GM12878 (cell line): ENCODE results near the gene SPATA12. TPM values are rescaled to one million over a fixed set of nuclear protein-coding genes. Genes with fewer than 3 reads are reported as not detected.

ENCODE experiments used
- ATAC-seq: fragments of 200-7000 bp; cut with Tn5 transposase; 3 replicates; pipeline ENCODE4 v1.9.1; 2020; ENCODE audit warnings: mild to moderate bottlenecking, moderate library complexity
- BruUV-seq: library from RNA; stranded (reverse); fragments of 400-500 nt; replicated peaks from 2 replicates; lab custom pipeline; 2021; lab: Mats Ljungman, UMichigan
- CTCF ChIA-PET: fragments of 300-600 bp; sonication (Branson Sonifier 250); formaldehyde crosslinking; extraction: SDS; loops from one replicate; lab custom pipeline; 2021; ENCODE audit warnings: inconsistent platforms; lab: Yijun Ruan, JAX
- POLR2A ChIA-PET: fragments of 350-600 bp; formaldehyde crosslinking; extraction: SDS; loops from one replicate; lab custom pipeline; 2021; ENCODE audit warnings: inconsistent platforms; lab: Charles Lee
- RAD21 ChIA-PET: fragments of 300-600 bp; sonication (Branson Sonifier 250); formaldehyde crosslinking; loops from one replicate; lab custom pipeline; 2023; ENCODE audit warnings: antibody characterized with exemption; ENCODE audit not compliant: unreplicated experiment; lab: Charles Lee
- SMC1A ChIA-PET: fragments of 300-600 bp; sonication (Branson Sonifier 250); formaldehyde crosslinking; loops from one replicate; lab custom pipeline; 2023; ENCODE audit not compliant: unreplicated experiment, uncharacterized antibody; lab: Charles Lee
- DNase-seq: peaks from one replicate; pipeline ENCODE4 v3.0.0-alpha.2; 2011; ENCODE audit warnings: low read depth, low spot score
- FAIRE-seq: peaks from 3 replicates; lab custom pipeline; 2011; peaks lifted over from hg19 to GRCh38; lab: Jason Lieb, UNC
- H2AFZ ChIP-seq: 2 replicates; pipeline ENCODE4 v1.6.0; 2011; ENCODE audit warnings: low read depth, low read length, control low read depth; ENCODE audit not compliant: control insufficient read depth
- H3K27ac ChIP-seq: 2 replicates; pipeline ENCODE4 v1.5.1; 2011; ENCODE audit warnings: control low read depth; ENCODE audit not compliant: control insufficient read depth, insufficient read depth
- H3K27me3 ChIP-seq, 2 experiments: replicated peaks in 1 of 2; 2 replicates each; pipeline versions ENCODE4 v1.6.0 to v1.6.1; 2011; ENCODE audit warnings: low read length in 1 of 2; ENCODE audit not compliant: control insufficient read depth in 2 of 2, insufficient read depth in 2 of 2
- H3K36me3 ChIP-seq, 2 experiments: 2 replicates each; pipeline ENCODE4 v1.5.1; 2011; ENCODE audit warnings: low read length in 1 of 2; ENCODE audit not compliant: control insufficient read depth in 2 of 2, insufficient read depth in 2 of 2
- H3K4me1 ChIP-seq: 2 replicates; pipeline ENCODE4 v1.6.1; 2011; ENCODE audit warnings: mild to moderate bottlenecking, low read length, moderate library complexity, mixed read lengths; ENCODE audit not compliant: control insufficient read depth, insufficient read depth
- H3K4me2 ChIP-seq: 2 replicates; pipeline ENCODE4 v1.6.0; 2011; ENCODE audit warnings: control low read depth; ENCODE audit not compliant: control insufficient read depth, insufficient read depth
- H3K4me3 ChIP-seq: fragments of 200-600 bp; sonication (generic); 2 replicates; pipeline ENCODE4 v1.5.1; 2016
- H3K79me2 ChIP-seq: 2 replicates; pipeline ENCODE4 v1.6.0; 2011; ENCODE audit warnings: low read length; ENCODE audit not compliant: control insufficient read depth, insufficient read depth
- H3K9ac ChIP-seq: 2 replicates; pipeline ENCODE4 v1.8.0; 2011; ENCODE audit warnings: low read length, control low read depth, mixed read lengths; ENCODE audit not compliant: control insufficient read depth, insufficient read depth
- H3K9me3 ChIP-seq: replicated peaks from 3 replicates; pipeline ENCODE4 v1.5.1; 2011; ENCODE audit warnings: mild to moderate bottlenecking, low read length; ENCODE audit not compliant: control insufficient read depth, insufficient read depth
- H4K20me1 ChIP-seq: 2 replicates; pipeline ENCODE4 v1.6.0; 2011; ENCODE audit not compliant: control insufficient read depth, insufficient read depth
- ATF7 ChIP-seq: fragments of 450-650 bp; IDR thresholded peaks from 2 replicates; pipeline ENCODE4 v1.6.1; 2016; ENCODE audit warnings: low read depth, mild to moderate bottlenecking
- CHD2 ChIP-seq: IDR thresholded peaks from 2 replicates; pipeline ENCODE4 v1.6.1; 2011; ENCODE audit warnings: low read depth, low read length, improper control_type of control experiment, borderline replicate concordance
- EP300 ChIP-seq, 2 experiments: fragments of 150-350 bp in 1 of 2; IDR thresholded peaks; 2 replicates each; pipeline ENCODE4 v1.6.1; 2011 to 2012; ENCODE audit warnings: low read depth in 2 of 2, low read length in 2 of 2, borderline replicate concordance in 1 of 2, improper control_type of control experiment in 1 of 2, inconsistent platforms in 1 of 2; ENCODE audit not compliant: control insufficient read depth in 1 of 2
- FOXM1 ChIP-seq: IDR thresholded peaks from 2 replicates; pipeline ENCODE4 v1.6.1; 2012; ENCODE audit warnings: low read depth, mild to moderate bottlenecking, inconsistent platforms, low read length, moderate library complexity
- HDGF ChIP-seq: fragments of 450-650 bp; IDR thresholded peaks from 2 replicates; pipeline ENCODE4 v1.6.1; 2016; ENCODE audit warnings: antibody characterized with exemption
- NKRF ChIP-seq: fragments of 450-650 bp; conservative IDR thresholded peaks from 2 replicates; pipeline ENCODE4 v1.6.1; 2017; ENCODE audit warnings: mild to moderate bottlenecking, moderate library complexity
- POLR2AphosphoS5 ChIP-seq: IDR thresholded peaks from 2 replicates; pipeline ENCODE4 v1.6.1; 2011; ENCODE audit warnings: mild to moderate bottlenecking, low read length, inconsistent platforms
- RB1 ChIP-seq: fragments of 450-650 bp; formaldehyde crosslinking; IDR thresholded peaks from 2 replicates; pipeline ENCODE4 v1.6.1; 2017; ENCODE audit warnings: mild to moderate bottlenecking, borderline replicate concordance
- RELA ChIP-seq: fragments of 450-650 bp; IDR thresholded peaks from 2 replicates; pipeline ENCODE4 v1.8.0; 2014; ENCODE audit warnings: borderline replicate concordance; ENCODE audit not compliant: partially characterized antibody
- STAT3 ChIP-seq: IDR thresholded peaks from 2 replicates; pipeline ENCODE4 v1.6.1; 2011; ENCODE audit warnings: low read depth, low read length, improper control_type of control experiment
- SUPT20H ChIP-seq: IDR thresholded peaks from 2 replicates; pipeline ENCODE4 v1.6.1; 2011; ENCODE audit warnings: low read depth, mild to moderate bottlenecking, low read length, moderate library complexity, borderline replicate concordance; ENCODE audit not compliant: control insufficient read depth
- SUZ12 ChIP-seq: fragments of 200-600 bp; sonication (generic); IDR thresholded peaks from one replicate; pipeline ENCODE4 v1.6.1; 2018; ENCODE audit warnings: antibody characterized with exemption, mild to moderate bottlenecking; ENCODE audit not compliant: unreplicated experiment
- YBX1 ChIP-seq: fragments of 450-650 bp; IDR thresholded peaks from 2 replicates; pipeline ENCODE4 v1.6.1; 2016; ENCODE audit warnings: antibody characterized with exemption
- YY1 ChIP-seq: IDR thresholded peaks from 2 replicates; pipeline ENCODE4 v1.6.1; 2011; ENCODE audit warnings: low read depth, mild to moderate bottlenecking, low read length
- WGBS: methylation state at CpG from one replicate; pipeline ENCODE4 v1.1.6; 2016; ENCODE audit warnings: low lambda C conversion rate; ENCODE audit not compliant: insufficient replicate concordance, insufficient coverage; ENCODE audit errors: missing lambda C conversion rate; 5-methylcytosine and 5-hydroxymethylcytosine counted together
- in situ Hi-C: fragments of 300-500 bp; cut with MboI; formaldehyde crosslinking; loops from 9 replicates; pipeline ENCODE4 v1.14.3; 2018; ENCODE audit warnings: mixed read lengths
- intact Hi-C: fragments of 100-400 bp; cut with micrococcal nuclease; formaldehyde crosslinking; loops from one replicate; pipeline ENCODE4 v1.14.2; 2022; ENCODE audit not compliant: unreplicated experiment
- polyA plus RNA-seq, 11 experiments: library from polyadenylated mRNA; depleted of rRNA in 4 of 11; unstranded in 6 of 11; stranded (reverse) in 5 of 11; fragments of >200 nt; fragmentation: Nextera tagmentation in 4 of 11; fragmentation: Illumina TruSeq in 1 of 11; extraction: Ambion mirVana in 4 of 11; extraction: Trizol in 1 of 11; gene quantifications; 1 replicate in 1 of 11; 2 replicates in 10 of 11; pipeline versions ENCODE4 v1.2.1 to v1.2.3, GENCODE V29; 2011 to 2016; ENCODE audit warnings: inconsistent platforms in 2 of 11, missing spikeins in 2 of 11, low read depth in 1 of 11
- total RNA-seq, 4 experiments: library from RNA; depleted of rRNA in 3 of 4; stranded (reverse); fragments of >200 nt in 3 of 4; fragmentation: Illumina TruSeq in 1 of 4; extraction: Trizol in 1 of 4; gene quantifications; 2 replicates each; pipeline versions ENCODE4 v1.2.1 to v1.2.3, GENCODE V29; 2013 to 2021
- TF ChIP-seq, protein P1 (sequence below): fragments of 450-650 bp; IDR thresholded peaks from 2 replicates; pipeline ENCODE4 v1.6.1; 2016; ENCODE audit warnings: mild to moderate bottlenecking
- TF ChIP-seq, protein P2 (sequence below): IDR thresholded peaks from 2 replicates; pipeline ENCODE4 v1.6.1; 2012; ENCODE audit warnings: low read depth, low read length, improper control_type of control experiment
- TF ChIP-seq, protein P3 (sequence below): fragments of 450-650 bp; IDR thresholded peaks from 2 replicates; pipeline ENCODE4 v1.6.1; 2016; ENCODE audit warnings: mild to moderate bottlenecking, moderate library complexity, borderline replicate concordance

SPATA12 gene
- total and polyA plus RNA-seq, 10 of the 15 experiments (the other 5 are each of a cell fraction or from before 2014, with no cell fraction given): 0.03 to 0.69 (median 0.37) TPM

DNA sequence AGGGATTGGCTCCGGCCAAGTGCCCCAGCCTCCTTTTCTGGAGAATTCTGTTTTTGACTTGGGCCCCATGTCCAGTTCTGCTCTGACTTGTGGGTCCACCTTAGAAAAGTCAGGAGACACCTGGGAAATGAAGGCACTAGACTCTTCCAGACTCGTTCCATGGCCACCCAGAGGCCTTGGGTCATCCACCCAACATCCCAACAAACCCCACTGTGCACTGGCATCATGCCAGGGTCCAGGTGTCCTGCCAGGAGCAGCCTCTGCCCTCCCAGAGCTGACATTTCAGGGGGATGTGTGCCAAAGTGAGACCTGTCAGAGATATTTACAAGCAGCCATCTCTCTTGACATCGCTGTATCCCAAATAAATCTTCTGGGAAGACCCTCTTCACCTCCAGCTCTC, 13.2 kb downstream of the SPATA12 start (continued):
- TF ChIP-seq RELA: no peak
- TF ChIP-seq NKRF: no peak
- TF ChIP-seq SUPT20H: no peak
- TF ChIP-seq HDGF: no peak
- no peak for TF ChIP-seq CHD2
- TF ChIP-seq, protein P1, sequence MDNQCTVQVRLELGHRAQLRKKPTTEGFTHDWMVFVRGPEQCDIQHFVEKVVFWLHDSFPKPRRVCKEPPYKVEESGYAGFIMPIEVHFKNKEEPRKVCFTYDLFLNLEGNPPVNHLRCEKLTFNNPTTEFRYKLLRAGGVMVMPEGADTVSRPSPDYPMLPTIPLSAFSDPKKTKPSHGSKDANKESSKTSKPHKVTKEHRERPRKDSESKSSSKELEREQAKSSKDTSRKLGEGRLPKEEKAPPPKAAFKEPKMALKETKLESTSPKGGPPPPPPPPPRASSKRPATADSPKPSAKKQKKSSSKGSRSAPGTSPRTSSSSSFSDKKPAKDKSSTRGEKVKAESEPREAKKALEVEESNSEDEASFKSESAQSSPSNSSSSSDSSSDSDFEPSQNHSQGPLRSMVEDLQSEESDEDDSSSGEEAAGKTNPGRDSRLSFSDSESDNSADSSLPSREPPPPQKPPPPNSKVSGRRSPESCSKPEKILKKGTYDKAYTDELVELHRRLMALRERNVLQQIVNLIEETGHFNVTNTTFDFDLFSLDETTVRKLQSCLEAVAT: no peak
- TF ChIP-seq, all 136 proteins: peak for 0

- peaks cover 0 to 16% of the 10 kb centered on the region in 2 experiments; a peak in 2 of 4 replicates for H3K27me3 ChIP-seq
- RAD21 ChIA-PET: no interaction called here
- SMC1A ChIA-PET: no interaction called here
- no TSS peak for BruUV-seq
- H3K4me2 ChIP-seq: no peak overlapping the region
- ATAC-seq (no peak), DNase-seq (no peak), FAIRE-seq (no peak)
- no peak overlapping the region for H2AFZ ChIP-seq
- WGBS: 38% methylated on average over 4 of the region's 4 CpGs
- no peaks in the 10 kb centered on the region; the same call in 1 of the 2 replicates for H4K20me1 ChIP-seq
- intact Hi-C loops (loop anchor here (10.0 kb wide), 1 partner anchor 269 kb away; the partner anchor contains the start of gene ARHGEF3), in situ Hi-C loops (no loop called here)
- no peaks in the 10 kb centered on the region for H3K36me3 ChIP-seq
- POLR2A ChIA-PET: no interaction called here
- CTCF ChIA-PET: no interaction called here
- no peak overlapping the region for H3K9ac ChIP-seq
- H3K9me3 ChIP-seq: no peaks in the 10 kb centered on the region; the same call in 1 of the 3 replicates
- no peaks in the 10 kb centered on the region for H3K79me2 ChIP-seq
- H3K4me3 ChIP-seq: no peak overlapping the region
- H3K4me1 ChIP-seq: no peaks in the 10 kb centered on the region
- H3K27ac ChIP-seq: no peak overlapping the region
- TF ChIP-seq YBX1 (no peak), POLR2AphosphoS5 (no peak), FOXM1 (no peak), STAT3 (no peak), EP300 (IDR thresholded peaks at IDR 0.05; ENCODE audit: borderline replicate concordance in 1 of 2, control insufficient read depth in 1 of 2, low read depth in 2 of 2, low read length in 2 of 2) (no peak), SUZ12 (no peak), YY1 (no peak), ATF7 (no peak), RB1 (no peak)
- TF ChIP-seq, protein P2, sequence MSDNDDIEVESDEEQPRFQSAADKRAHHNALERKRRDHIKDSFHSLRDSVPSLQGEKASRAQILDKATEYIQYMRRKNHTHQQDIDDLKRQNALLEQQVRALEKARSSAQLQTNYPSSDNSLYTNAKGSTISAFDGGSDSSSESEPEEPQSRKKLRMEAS: no peak
- TF ChIP-seq, protein P3, sequence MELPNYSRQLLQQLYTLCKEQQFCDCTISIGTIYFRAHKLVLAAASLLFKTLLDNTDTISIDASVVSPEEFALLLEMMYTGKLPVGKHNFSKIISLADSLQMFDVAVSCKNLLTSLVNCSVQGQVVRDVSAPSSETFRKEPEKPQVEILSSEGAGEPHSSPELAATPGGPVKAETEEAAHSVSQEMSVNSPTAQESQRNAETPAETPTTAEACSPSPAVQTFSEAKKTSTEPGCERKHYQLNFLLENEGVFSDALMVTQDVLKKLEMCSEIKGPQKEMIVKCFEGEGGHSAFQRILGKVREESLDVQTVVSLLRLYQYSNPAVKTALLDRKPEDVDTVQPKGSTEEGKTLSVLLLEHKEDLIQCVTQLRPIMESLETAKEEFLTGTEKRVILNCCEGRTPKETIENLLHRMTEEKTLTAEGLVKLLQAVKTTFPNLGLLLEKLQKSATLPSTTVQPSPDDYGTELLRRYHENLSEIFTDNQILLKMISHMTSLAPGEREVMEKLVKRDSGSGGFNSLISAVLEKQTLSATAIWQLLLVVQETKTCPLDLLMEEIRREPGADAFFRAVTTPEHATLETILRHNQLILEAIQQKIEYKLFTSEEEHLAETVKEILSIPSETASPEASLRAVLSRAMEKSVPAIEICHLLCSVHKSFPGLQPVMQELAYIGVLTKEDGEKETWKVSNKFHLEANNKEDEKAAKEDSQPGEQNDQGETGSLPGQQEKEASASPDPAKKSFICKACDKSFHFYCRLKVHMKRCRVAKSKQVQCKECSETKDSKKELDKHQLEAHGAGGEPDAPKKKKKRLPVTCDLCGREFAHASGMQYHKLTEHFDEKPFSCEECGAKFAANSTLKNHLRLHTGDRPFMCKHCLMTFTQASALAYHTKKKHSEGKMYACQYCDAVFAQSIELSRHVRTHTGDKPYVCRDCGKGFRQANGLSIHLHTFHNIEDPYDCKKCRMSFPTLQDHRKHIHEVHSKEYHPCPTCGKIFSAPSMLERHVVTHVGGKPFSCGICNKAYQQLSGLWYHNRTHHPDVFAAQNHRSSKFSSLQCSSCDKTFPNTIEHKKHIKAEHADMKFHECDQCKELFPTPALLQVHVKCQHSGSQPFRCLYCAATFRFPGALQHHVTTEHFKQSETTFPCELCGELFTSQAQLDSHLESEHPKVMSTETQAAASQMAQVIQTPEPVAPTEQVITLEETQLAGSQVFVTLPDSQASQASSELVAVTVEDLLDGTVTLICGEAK: no peak
Observed at GRCh38 chr3:57074135-57074534, 13.7 kb downstream of the SPATA12 start.
